Adipose tissue (tissue), 3 donors: ENCODE measurements around the gene ARHGEF17. TPM values are rescaled to one million over a fixed set of nuclear protein-coding genes. Genes with fewer than 3 reads are reported as not detected.

Experiments
- H3K27ac ChIP-seq: one replicate; pipeline ENCODE4 v1.5.1; 2013; ENCODE audit warnings: low read depth, low read length
- WGBS, 3 donors: extraction: QIAGEN DNeasy Blood & Tissue Kit; methylation state at CpG; one replicate each; pipeline ENCODE4 v1.1.7; 2013; 5-methylcytosine and 5-hydroxymethylcytosine counted together
- polyA plus RNA-seq, 3 donors: library from polyadenylated mRNA; stranded (reverse); fragments of 200-250 nt; gene quantifications; one replicate each; pipeline ENCODE4 v1.2.3, GENCODE V29; 2013
- donor health status: healthy with polysubstance abuse.
- donor health status: Bipolar disorder and iron deficiency.
- donor health status: healthy.

Gene ARHGEF17
- polyA plus RNA-seq, 3 donors: 11.1 to 35.5 (median 31.2) TPM

GRCh38 chr11:73337846-73338245 lies 29.8 kb downstream of the ARHGEF17 start:
- 82 to 84% (median 82%) methylated on average over 2 of the region's 2 CpGs for WGBS, 3 donors
- H3K27ac ChIP-seq: no peak overlapping the region

GRCh38 chr11:73338279-73338678 lies 30.2 kb downstream of the ARHGEF17 start:
- no peak overlapping the region for H3K27ac ChIP-seq
- 78 to 83% (median 79%) methylated on average over 4 of the region's 4 CpGs for WGBS, 3 donors

GRCh38 chr11:73340164-73340563 lies 32.1 kb downstream of the ARHGEF17 start:
- no peak overlapping the region for H3K27ac ChIP-seq

GRCh38 chr11:73342633-73343032 lies 34.6 kb downstream of the ARHGEF17 start:
- WGBS, 3 donors: 28 to 55% (median 32%) methylated on average over 33 to 54 of the region's 54 CpGs
- no peak overlapping the region for H3K27ac ChIP-seq

More at GRCh38 chr11:73340164-73340563, 32.1 kb downstream of the ARHGEF17 start:
- 66 to 70% (median 68%) methylated on average over 3 of the region's 3 CpGs for WGBS, 3 donors

- 43 to 69% (median 52%) methylated on average over 27 to 40 of the region's 40 CpGs for WGBS, 3 donors
- H3K27ac ChIP-seq: no peak overlapping the region
Observed at GRCh38 chr11:73343076-73343873, 35.2 kb downstream of the ARHGEF17 start.

GRCh38 chr11:73344191-73344607 lies 36.1 kb downstream of the ARHGEF17 start:
- 69 to 76% (median 71%) methylated on average over 15 to 20 of the region's 20 CpGs for WGBS, 3 donors
- H3K27ac ChIP-seq: no peak overlapping the region

GRCh38 chr11:73345481-73346160 lies 37.5 kb downstream of the ARHGEF17 start:
- no peak overlapping the region for H3K27ac ChIP-seq
- WGBS, 3 donors: 85 to 86% (median 86%) methylated on average over 5 of the region's 5 CpGs

GRCh38 chr11:73346186-73346935 lies 38.3 kb downstream of the ARHGEF17 start:
- 78 to 84% (median 83%) methylated on average over 10 of the region's 10 CpGs for WGBS, 3 donors
- H3K27ac ChIP-seq: no peak overlapping the region

- 84 to 86% (median 85%) methylated on average over 12 of the region's 12 CpGs for WGBS, 3 donors
- H3K27ac ChIP-seq: no peak overlapping the region
Observed at GRCh38 chr11:73347067-73347466, 39.0 kb downstream of the ARHGEF17 start.

- 93 to 95% (median 93%) methylated on average over 5 of the region's 5 CpGs for WGBS, 3 donors
- no peak overlapping the region for H3K27ac ChIP-seq
Observed at GRCh38 chr11:73348838-73349237, 40.8 kb downstream of the ARHGEF17 start.

GRCh38 chr11:73349633-73350032 lies 41.6 kb downstream of the ARHGEF17 start:
- 72 to 77% (median 74%) methylated on average over 6 of the region's 6 CpGs for whole genome bisulfite sequencing, 3 donors
- no peak overlapping the region for H3K27ac ChIP-seq

GRCh38 chr11:73350908-73351636 lies 43.0 kb downstream of the ARHGEF17 start:
- 24 to 32% (median 28%) methylated on average over 16 of the region's 16 CpGs for WGBS, 3 donors
- no peak overlapping the region for H3K27ac ChIP-seq

- H3K27ac ChIP-seq: no peak overlapping the region
- 86 to 88% (median 88%) methylated on average over 4 of the region's 4 CpGs for WGBS, 3 donors
Observed at GRCh38 chr11:73353422-73353821, 45.3 kb downstream of the ARHGEF17 start.

GRCh38 chr11:73355109-73355508 lies 47.0 kb downstream of the ARHGEF17 start:
- H3K27ac ChIP-seq: no peak overlapping the region
- 92 to 93% (median 92%) methylated on average over 4 of the region's 4 CpGs for WGBS, 3 donors

- H3K27ac ChIP-seq: no peak overlapping the region
Observed at GRCh38 chr11:73356979-73357860, 49.1 kb downstream of the ARHGEF17 start.

GRCh38 chr11:73358071-73358470 lies 50.0 kb downstream of the ARHGEF17 start:
- no peak overlapping the region for H3K27ac ChIP-seq
- WGBS, 3 donors: 77 to 88% (median 84%) methylated on average over 5 of the region's 5 CpGs

More at GRCh38 chr11:73356979-73357860, 49.1 kb downstream of the ARHGEF17 start:
- WGBS, 3 donors: 91 to 95% (median 94%) methylated on average over 22 of the region's 22 CpGs

- no peak overlapping the region for H3K27ac ChIP-seq
- WGBS, 3 donors: 62 to 87% (median 68%) methylated on average over 11 of the region's 11 CpGs
Observed at GRCh38 chr11:73359341-73359740, 51.3 kb downstream of the ARHGEF17 start.
